Activated naive CD4-positive, alpha-beta T cell treated with Interleukin-2 at 50 U/mL for 16 hours (primary cell): ENCODE results near the gene HOXA4.

Source experiments
- DNase-seq: peaks from one replicate; pipeline ENCODE4 v3.0.0-alpha.2; 2020

HOXA4 gene

GRCh38 chr7:27088002-27088922 is 42.3 kb downstream of the HOXA4 start:
- no peak for DNase-seq

DNA sequence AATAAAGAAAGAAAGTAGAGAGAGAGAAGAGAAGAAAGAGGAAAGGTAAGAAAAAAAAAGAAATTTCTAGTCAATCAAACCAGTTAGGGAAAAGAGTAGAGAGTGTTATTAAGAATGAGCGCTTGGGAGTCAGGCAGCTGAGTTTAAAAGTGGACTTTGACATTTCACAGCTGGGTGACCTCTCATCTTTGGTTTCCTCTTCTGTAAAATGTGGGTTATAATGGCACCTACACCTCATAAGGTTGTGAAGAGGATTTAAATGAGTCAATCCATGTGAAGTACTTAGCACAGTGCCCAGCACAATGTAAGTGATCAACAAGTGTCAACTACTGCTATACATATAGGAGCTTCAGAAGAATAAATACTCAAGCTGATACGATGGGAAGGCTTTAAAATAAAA is 46.9 kb downstream of the HOXA4 start:
- no peak for DNase-seq

DNA sequence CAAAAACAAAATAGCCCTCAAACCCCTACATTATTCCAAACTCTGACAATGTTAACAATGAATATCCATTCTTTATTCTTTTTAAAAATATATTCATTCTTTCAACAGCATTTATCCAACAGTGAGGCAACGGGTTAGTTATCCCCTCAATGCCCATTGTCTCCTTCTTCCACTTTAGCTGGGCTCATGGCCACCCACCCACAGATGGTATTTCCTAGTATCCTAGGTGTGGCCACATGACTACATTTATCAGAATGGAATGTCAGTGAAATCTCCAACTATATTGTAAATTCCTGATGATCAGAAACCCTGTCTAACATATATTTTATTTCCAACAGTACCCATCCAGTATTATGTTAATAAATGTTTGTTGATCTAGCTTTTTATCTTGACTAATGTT is 48.4 kb downstream of the HOXA4 start:
- DNase-seq, result no peak

- DNase-seq, result no peak
These were observed 49.6 kb downstream of the HOXA4 start for GRCh38 chr7:27080844-27081436.

GRCh38 chr7:27079234-27079975 is 51.2 kb downstream of the HOXA4 start:
- no peak for DNase-seq

GRCh38 chr7:27078616-27079233 is 51.8 kb downstream of the HOXA4 start:
- DNase-seq, result no peak
